A673 (cell line): ENCODE data around the gene IGSF10.

Experiments
- CTCF ChIP-seq: fragments of 300-800, 200-600 bp; sonication (generic); conservative IDR thresholded peaks from 2 replicates; pipeline ENCODE4 v1.5.1; 2017; ENCODE audit warnings: low read depth, mild to moderate bottlenecking, antibody characterized with exemption, low read length, moderate library complexity, mixed read lengths
- EZH2 ChIP-seq: fragments of 200-600 bp; sonication (generic); IDR thresholded peaks from 2 replicates; pipeline ENCODE4 v1.6.1; 2017; ENCODE audit warnings: borderline replicate concordance, low read depth, mild to moderate bottlenecking, mixed read lengths, antibody characterized with exemption, low read length; ENCODE audit not compliant: poor library complexity, severe bottlenecking

- TF ChIP-seq CTCF (peak; percentile 77), EZH2 (no peak)
Observed at GRCh38 chr3:151439652-151440125, 21.2 kb downstream of the IGSF10 start.
